DMS153 treated with DMSO at 0.1 percent for 48 hours (cell line): ENCODE measurements around the gene P3H2.

Experiments
- DNase-seq: peaks from one replicate; lab custom pipeline; 2025; ENCODE audit not compliant: unreplicated experiment; lab: John Stamatoyannopoulos, UW

P3H2 gene

GRCh38 chr3:189947948-189948723 lies 172.6 kb downstream of the P3H2 start:
- DNase-seq = peak; percentile 31

GRCh38 chr3:189947068-189947467 lies 173.6 kb downstream of the P3H2 start:
- no peak for DNase-seq

- DNase-seq = no peak
Measured at GRCh38 chr3:189945935-189946709, 174.6 kb downstream of the P3H2 start.

- DNase-seq = peak; percentile 24
Measured at GRCh38 chr3:189944285-189945145, 176.2 kb downstream of the P3H2 start.

GRCh38 chr3:189942948-189943347 lies 177.7 kb downstream of the P3H2 start:
- no peak for DNase-seq

GRCh38 chr3:189941679-189942078 lies 179.0 kb downstream of the P3H2 start:
- peak; percentile 13 for DNase-seq

GRCh38 chr3:189941125-189941524 lies 179.6 kb downstream of the P3H2 start:
- DNase-seq = no peak

- no peak for DNase-seq
Measured at GRCh38 chr3:189937302-189938127, 183.2 kb downstream of the P3H2 start.

- DNase-seq = no peak
Measured at GRCh38 chr3:189936201-189936945, 184.3 kb downstream of the P3H2 start.

GRCh38 chr3:189927975-189928895 lies 192.5 kb downstream of the P3H2 start:
- no peak for DNase-seq

- no peak for DNase-seq
Measured at GRCh38 chr3:189921770-189922169, 198.9 kb downstream of the P3H2 start.

- DNase-seq = no peak
Measured at GRCh38 chr3:189914799-189915198, 205.9 kb downstream of the P3H2 start.

GRCh38 chr3:189911001-189911400 lies 209.7 kb downstream of the P3H2 start:
- no peak for DNase-seq

GRCh38 chr3:189909573-189909972 lies 211.1 kb downstream of the P3H2 start:
- DNase-seq = no peak

GRCh38 chr3:189909139-189909538 lies 211.6 kb downstream of the P3H2 start:
- DNase-seq = no peak

GRCh38 chr3:189908646-189909045 lies 212.1 kb downstream of the P3H2 start:
- DNase-seq = no peak

GRCh38 chr3:189907803-189908202 lies 212.9 kb downstream of the P3H2 start:
- no peak for DNase-seq
